COLO668 (cell line): ENCODE data around the gene SLC26A6.

Experiments used
- DNase-seq: peaks from one replicate; lab custom pipeline; 2025; ENCODE audit not compliant: unreplicated experiment; lab: John Stamatoyannopoulos, UW

The SLC26A6 gene

GRCh38 chr3:48633256-48633655, 2.0 kb downstream of the SLC26A6 start:
- no peak for DNase-seq

DNA sequence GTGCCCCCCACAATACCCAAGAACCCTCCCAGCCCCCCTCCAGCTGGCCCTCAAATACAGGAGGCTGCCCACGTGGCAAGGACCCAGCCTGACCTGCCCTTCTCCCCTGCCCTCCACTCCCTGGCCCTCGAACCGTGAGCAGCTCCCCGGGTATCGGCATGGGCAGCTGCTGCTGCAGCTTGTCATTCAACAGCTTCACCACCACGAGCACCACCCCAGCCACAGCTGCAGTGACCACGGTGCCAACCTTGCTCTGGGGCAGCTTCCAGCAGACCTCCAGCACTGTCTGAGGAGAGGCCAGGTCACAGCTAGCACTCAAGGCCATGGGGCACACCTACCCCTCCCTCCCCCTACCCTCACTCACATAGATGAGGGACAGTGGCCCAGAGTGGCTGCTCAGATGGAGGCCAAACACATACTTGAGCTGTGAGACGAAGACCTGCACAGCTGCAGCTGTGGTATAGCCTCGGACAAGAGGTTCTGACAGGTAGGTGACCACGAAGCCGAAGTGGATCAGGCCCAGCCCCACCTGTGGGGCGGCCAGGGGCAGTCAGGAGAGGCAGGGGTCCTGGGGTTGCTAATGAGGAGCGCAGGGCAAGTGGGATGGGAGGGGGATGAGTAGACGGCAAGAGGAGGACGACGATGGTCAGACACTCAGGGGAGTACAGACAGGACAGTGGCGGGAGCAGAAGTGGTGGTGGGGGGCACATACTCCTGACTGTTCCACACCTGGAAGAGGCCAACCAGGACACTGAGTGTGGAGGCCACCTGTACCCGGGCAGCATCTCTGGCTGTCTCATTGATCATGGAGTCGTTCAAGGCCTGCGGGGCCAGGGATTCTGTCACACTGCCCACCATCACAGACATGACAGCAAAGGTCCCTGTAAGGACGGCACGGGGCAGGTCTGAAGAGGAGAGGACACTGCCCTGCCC, 3.5 kb downstream of the SLC26A6 start:
- DNase-seq = no peak

GRCh38 chr3:48630833-48631232, 4.4 kb downstream of the SLC26A6 start:
- DNase-seq = no peak

DNA sequence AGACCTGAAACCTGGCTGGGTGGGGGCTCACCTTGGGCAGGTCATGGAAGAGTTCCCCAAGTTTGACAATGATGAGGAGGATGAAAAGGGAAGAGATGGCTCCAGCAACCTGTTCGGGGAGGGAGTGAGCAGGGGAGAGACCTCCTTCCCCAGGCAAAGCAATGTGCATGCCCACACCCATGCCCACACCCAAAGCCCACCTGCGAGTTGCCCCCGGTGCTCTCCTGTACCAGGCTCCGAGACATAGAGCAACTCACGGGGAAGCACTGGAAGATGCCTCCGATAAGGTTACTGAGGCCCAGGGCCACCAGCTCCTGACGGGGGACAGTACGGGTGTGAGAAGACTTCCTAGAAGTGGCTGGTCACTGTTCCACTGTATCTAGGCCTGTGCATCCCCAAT, 4.9 kb downstream of the SLC26A6 start:
- no peak for DNase-seq

DNA sequence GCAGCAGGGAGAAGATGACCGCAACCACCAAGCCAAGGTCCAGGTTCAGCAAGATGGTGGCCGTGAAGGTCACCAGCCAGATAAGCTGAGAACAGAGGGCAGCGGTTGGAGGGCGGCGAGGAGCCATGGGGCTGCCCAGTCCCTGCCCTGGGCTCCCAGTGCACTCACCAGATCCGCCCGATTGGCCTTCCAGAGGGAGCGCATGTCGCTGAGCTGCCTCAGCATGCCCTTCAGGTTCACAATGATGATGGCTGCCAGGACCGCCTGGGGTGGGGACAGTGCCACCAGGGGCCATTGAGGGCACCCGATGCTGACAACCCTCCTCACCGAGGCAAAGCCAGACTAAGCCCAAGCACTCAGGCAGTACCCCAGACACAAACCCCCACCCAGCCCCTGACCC, 5.4 kb downstream of the SLC26A6 start:
- DNase-seq = no peak

DNA sequence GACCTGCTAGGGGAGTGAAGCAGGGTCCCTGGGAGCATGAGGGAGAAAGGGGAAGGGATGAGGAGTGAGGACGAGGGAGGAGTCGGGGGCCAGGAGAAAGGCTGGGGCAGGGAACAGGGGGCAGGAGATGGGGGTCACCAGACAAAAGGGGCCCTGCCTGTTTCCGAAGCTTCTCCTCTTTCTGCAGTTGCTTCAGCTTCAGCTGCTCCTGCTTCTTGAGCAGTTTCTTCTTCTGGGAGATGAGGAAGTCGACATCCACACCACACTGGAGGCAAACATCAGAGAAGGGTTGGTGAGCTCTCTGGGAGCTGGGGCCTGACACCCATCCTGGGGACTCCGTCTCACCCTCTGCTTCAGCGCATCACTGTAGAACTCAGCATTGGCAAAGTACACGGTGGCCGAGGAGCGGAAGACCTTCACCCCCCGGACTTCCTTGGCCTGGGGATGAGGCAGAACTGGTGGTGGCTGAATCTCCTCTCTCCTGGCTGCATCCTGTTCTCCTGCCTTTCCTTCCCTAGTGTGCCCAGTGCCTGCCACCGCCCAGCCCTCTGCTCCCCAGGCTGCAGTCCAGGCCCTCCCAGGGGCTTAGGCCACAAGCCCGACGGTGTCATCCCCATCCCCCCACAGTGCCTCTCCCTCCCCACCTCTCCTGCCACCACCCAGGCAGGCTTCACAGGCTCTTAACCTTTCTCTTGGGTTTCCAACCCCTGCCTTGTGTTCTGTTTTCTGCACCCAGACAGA, 6.8 kb downstream of the SLC26A6 start:
- DNase-seq = no peak

DNA sequence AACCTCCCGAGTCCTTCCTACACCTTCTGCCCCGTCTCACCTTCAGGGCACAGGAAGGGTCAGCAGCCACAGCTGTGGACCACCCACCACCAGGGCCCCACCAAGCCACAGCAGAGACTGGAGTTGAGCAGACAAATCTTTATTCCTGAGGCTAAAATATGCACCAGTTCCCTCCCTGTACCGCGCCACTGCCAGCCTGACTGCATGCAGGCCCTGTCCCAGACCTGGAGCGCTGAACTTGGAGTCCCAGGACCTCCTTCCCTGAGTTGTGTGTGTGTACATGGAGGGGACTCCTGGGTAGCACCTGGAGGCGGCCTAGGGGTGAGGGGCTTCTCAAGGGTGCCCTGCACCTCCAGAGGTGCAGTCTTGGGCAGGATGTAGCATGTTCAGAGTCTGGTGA, 9.7 kb downstream of the SLC26A6 start:
- no peak for DNase-seq

DNA sequence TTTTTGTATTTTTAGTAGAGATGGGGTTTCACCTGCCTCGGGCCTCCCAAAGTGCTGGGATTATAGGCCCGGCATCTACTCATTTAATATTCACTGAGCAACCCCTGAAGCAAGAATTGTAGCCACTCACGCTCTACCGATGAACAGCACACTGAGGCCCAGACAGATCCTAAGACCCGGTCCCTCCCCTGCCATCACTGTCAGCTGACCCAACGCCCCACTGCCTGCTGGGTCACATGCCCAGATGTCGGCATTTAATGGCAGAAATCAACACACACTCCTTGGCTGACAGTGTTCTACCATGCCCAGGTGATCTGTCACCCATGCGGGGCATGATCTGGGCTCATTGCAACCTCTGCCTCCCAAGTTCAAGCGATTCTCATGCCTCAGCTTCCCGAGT, 10.5 kb downstream of the SLC26A6 start:
- peak; percentile 2 for DNase-seq

- peak; percentile 46 for DNase-seq
These were observed 11.3 kb downstream of the SLC26A6 start for GRCh38 chr3:48623851-48624547.

DNA sequence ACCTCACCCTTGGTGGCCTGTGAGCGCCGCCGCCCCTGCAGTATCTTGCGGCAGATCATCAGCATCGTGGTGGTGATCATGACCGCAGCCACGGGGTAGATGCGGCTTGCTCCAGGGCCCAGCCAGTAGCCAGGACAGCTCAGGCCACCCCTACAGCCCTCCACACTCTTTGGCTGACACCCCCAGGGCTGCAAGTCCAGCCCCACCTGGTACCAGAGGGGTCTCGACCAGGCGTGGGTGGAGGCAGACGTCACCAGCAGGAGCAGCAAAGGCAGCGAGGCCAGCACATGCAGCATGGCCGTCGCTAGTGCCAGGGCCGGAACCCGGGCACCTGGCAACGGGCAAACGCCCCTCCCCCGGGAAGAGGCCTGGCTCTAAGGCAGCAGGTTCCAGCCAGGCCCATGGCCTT, 13.8 kb downstream of the SLC26A6 start, which contains the start of gene TMEM89:
Gene TMEM89 (minus strand): TSS at position 309 of the 409 bp plus-strand sequence. CDS start 13 bp downstream, at position 296.
- no peak for DNase-seq

DNA sequence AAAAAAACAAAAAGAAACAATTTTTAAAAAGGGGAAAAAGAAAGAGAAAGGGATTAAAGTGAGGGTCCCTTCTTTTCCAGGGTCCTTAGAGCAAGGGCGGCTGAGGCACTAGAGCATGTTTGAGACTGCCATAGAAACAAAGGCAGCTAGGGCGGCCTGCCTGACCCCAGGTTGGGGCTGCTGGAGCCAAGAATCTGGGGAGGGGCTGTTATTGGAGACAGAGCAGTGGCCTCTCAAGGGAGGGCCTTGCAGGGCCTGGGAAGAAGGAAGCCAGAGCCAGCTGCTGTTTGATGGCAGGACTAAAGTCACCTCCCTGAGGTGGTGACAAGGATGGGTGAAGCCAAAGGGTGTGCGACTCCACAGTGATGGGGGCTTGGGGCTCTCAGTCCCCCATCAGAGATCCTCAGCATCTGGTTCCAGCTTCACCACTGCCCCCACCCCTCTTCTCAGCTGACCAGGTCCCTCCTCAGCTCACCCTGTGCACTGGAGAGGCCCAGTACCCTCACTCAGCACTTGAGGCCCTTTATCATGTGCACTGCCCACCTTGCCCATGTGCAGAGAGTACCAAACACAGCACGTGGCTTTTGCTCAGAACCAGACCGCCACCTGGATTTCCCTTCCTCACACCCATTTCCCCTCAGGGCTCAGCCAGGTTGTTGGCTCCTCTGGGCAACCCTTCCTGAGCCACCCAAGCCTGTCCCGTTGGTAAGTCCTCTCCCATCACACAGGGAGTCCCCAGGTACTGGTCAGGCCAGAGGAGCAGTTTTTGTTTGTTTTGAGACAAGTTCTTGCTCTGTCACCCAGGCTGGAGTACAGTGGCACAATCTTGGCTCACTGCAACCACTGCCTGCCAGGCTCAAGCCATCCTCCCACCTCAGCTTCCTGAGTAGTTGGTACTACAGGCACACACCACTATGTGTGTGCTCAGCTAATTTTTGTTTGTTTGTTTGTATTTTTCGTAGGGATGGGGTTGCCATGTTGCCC, 15.4 kb downstream of the SLC26A6 start:
- DNase-seq = no peak

GRCh38 chr3:48617559-48617958, 17.7 kb downstream of the SLC26A6 start:
- no peak for DNase-seq

GRCh38 chr3:48614044-48614443, 21.2 kb downstream of the SLC26A6 start:
- no peak for DNase-seq

DNA sequence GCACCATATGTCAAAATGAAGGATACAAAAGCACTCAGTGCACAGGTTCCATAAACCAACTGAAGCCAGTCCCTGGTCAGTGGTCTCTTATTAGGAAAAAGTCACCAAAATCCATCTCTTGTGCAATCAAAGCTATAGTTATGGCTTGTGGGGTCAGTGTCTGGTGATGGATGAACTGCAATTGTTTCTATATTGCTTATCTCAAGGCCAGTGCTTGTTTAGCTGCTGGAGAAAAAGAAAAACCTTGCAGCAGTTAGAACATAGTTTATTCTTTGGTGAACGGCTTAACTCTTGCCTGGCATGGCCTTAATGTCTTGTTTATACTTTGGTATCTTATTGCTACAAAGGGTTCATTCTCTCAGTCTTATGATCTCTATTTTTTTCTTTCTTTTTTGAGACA, 23.0 kb downstream of the SLC26A6 start:
- DNase-seq = no peak

- peak; percentile 91 for DNase-seq
These were observed 25.9 kb downstream of the SLC26A6 start, which contains the start of gene UQCRC1 for GRCh38 chr3:48609088-48610005. UQCRC1 (minus strand) TSS chr3:48609646; CDS start chr3:48609620, 26 bp downstream.

- DNase-seq = peak; percentile 1
These were observed 27.7 kb downstream of the SLC26A6 start for GRCh38 chr3:48607519-48607918.

- no peak for DNase-seq
These were observed 33.7 kb downstream of the SLC26A6 start for GRCh38 chr3:48601622-48601994.

- no peak for DNase-seq
These were observed 34.3 kb downstream of the SLC26A6 start for GRCh38 chr3:48600711-48601621.
